Measurements from ENCODE around the gene KANTR.

Gene KANTR

GRCh38 chrX:53050841-53051240, 43.1 kb upstream of the KANTR start:
- H3K4me3 Mint-ChIP-seq, result no peak overlapping the region
- no peaks in the 10 kb centered on the region for H3K9me3 Mint-ChIP-seq
- H3K27ac Mint-ChIP-seq, result no peak overlapping the region
- H3K4me1 Mint-ChIP-seq, result no peaks in the 10 kb centered on the region
- H3K27me3 Mint-ChIP-seq (ENCODE audit: low read depth), result no peaks in the 10 kb centered on the region
- H3K36me3 Mint-ChIP-seq (ENCODE audit: low read depth), result no peaks in the 10 kb centered on the region
- TF ChIP-seq CTCF (IDR thresholded peaks at IDR 0.05; ENCODE audit: unreplicated experiment in 3 of 3), result no peak

GRCh38 chrX:53055244-53055849, 38.6 kb upstream of the KANTR start:
- Mint-ChIP-seq H3K27ac (no peak overlapping the region), H3K4me1 (no peaks in the 10 kb centered on the region), H3K4me3 (no peak overlapping the region), H3K9me3 (no peaks in the 10 kb centered on the region), H3K27me3 (ENCODE audit: low read depth) (no peaks in the 10 kb centered on the region), H3K36me3 (ENCODE audit: low read depth) (peaks cover 5% of the 10 kb centered on the region)
- no peak for TF ChIP-seq CTCF (IDR thresholded peaks at IDR 0.05; ENCODE audit: unreplicated experiment in 3 of 3)

DNA sequence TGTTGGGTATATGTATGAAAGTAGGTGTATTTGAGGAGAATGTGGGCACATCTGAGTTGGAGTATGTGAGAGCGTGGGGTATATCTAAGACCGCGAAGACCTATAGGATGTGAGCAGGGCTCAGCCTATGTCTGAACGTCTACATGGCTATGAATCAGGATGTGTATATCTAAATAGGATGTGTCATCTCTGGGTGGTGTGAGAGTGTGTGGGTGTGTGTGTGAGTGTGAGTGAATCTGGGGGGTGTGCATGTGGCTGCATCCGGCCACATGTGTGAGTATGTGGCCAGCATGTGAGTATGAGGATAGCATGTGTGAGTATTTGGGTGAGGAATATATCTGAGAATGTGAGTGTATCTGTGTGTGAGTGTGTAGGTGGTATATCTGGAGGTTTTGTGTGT, 37.6 kb upstream of the KANTR start:
- H3K36me3 Mint-ChIP-seq (ENCODE audit: low read depth), result peaks cover 5% of the 10 kb centered on the region
- H3K27ac Mint-ChIP-seq, result no peak overlapping the region
- no peaks in the 10 kb centered on the region for H3K27me3 Mint-ChIP-seq (ENCODE audit: low read depth)
- H3K4me3 Mint-ChIP-seq, result no peak overlapping the region
- no peaks in the 10 kb centered on the region for H3K4me1 Mint-ChIP-seq
- H3K9me3 Mint-ChIP-seq, result peaks cover 2% of the 10 kb centered on the region
- TF ChIP-seq CTCF (IDR thresholded peaks at IDR 0.05; ENCODE audit: unreplicated experiment in 3 of 3), result no peak

DNA sequence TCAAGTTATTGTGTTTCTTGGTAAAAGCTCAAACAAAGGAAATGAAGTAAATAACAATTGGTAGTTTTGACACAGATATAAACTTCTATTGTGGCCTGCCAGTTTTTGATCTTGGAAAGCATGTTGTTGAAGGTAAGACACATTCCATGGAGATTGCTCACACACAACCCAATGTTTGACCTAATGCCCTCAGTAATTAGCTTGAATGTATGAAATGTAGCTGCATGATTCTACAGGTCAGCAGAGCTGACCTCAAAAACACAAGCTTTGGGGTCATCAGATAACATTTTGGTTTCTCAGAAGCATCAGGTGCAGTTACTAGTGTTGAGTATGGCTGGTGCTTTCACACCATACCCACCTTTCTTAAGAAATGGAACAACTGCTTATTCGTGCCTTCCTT, 28.8 kb upstream of the KANTR start:
- H3K27me3 Mint-ChIP-seq (ENCODE audit: low read depth), result no peaks in the 10 kb centered on the region
- no peak overlapping the region for H3K4me3 Mint-ChIP-seq
- no peaks in the 10 kb centered on the region for H3K4me1 Mint-ChIP-seq
- H3K36me3 Mint-ChIP-seq (ENCODE audit: low read depth), result peaks cover 7% of the 10 kb centered on the region
- no peak for TF ChIP-seq CTCF (IDR thresholded peaks at IDR 0.05; ENCODE audit: unreplicated experiment in 3 of 3)
- peaks cover 3% of the 10 kb centered on the region for H3K9me3 Mint-ChIP-seq
- no peak overlapping the region for H3K27ac Mint-ChIP-seq

DNA sequence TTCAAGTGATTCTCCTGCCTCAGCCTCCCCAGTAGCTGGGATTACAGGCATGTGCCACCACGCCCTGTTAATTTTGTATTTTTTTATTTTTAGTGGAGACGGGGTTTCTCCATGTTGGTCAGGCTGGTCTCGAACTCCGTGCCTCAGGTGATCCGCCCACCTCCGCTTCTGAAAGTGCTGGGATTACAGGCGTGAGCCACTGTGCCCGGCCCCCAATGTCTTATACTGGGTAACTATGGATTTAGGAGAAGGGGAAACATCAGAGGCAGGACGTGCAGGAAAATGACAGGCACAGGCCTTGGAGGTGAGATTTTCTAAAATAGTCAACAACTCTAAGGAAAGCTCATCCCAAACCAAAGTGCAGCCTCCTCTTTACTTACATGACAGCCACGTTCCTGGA, 22.9 kb upstream of the KANTR start:
- no peak overlapping the region for H3K27ac Mint-ChIP-seq
- no peaks in the 10 kb centered on the region for H3K36me3 Mint-ChIP-seq (ENCODE audit: low read depth)
- peaks cover 11% of the 10 kb centered on the region for H3K4me1 Mint-ChIP-seq
- TF ChIP-seq CTCF (IDR thresholded peaks at IDR 0.05; ENCODE audit: unreplicated experiment in 3 of 3), result no peak
- H3K9me3 Mint-ChIP-seq, result no peaks in the 10 kb centered on the region
- no peaks in the 10 kb centered on the region for H3K27me3 Mint-ChIP-seq (ENCODE audit: low read depth)
- no peak overlapping the region for H3K4me3 Mint-ChIP-seq
